IMR-90 (cell line): ENCODE data around the gene PRKAG2. TPM values are rescaled to one million over a fixed set of nuclear protein-coding genes. Genes with fewer than 3 reads are reported as not detected.

Source experiments
- ATAC-seq: fragments of 200-7000 bp; cut with Tn5 transposase; 2 replicates; pipeline ENCODE4 v1.9.1; 2020; ENCODE audit warnings: low read depth, mild to moderate bottlenecking, moderate library complexity
- BruUV-seq: library from RNA; stranded (reverse); fragments of 400-500 nt; replicated peaks from 2 replicates; lab custom pipeline; 2021; lab: Mats Ljungman, UMichigan
- CTCF ChIA-PET: fragments of 300-600 bp; formaldehyde crosslinking; extraction: SDS; loops from one replicate; lab custom pipeline; 2021; ENCODE audit warnings: antibody characterized with exemption; lab: Yijun Ruan, JAX
- POLR2A ChIA-PET: fragments of 300-600 bp; sonication (Branson Sonifier 250); formaldehyde crosslinking; loops from one replicate; lab custom pipeline; 2022; ENCODE audit warnings: antibody characterized with exemption; ENCODE audit not compliant: unreplicated experiment; lab: Charles Lee
- DNase-seq: peaks from one replicate; pipeline ENCODE4 v3.0.0; 2013
- H2AFZ ChIP-seq: replicated peaks from 2 replicates; pipeline ENCODE3; 2013; ENCODE audit warnings: low read length, mild to moderate bottlenecking; ENCODE audit not compliant: poor library complexity
- H2AK5ac ChIP-seq: 2 replicates; pipeline ENCODE4 v1.6.1; 2013; ENCODE audit warnings: low read depth, low read length, inconsistent platforms
- H2AK9ac ChIP-seq: replicated peaks from 2 replicates; pipeline ENCODE3; 2013; ENCODE audit warnings: mild to moderate bottlenecking, low read depth, low read length, moderate library complexity; ENCODE audit not compliant: poor library complexity
- H2BK120ac ChIP-seq: 2 replicates; pipeline ENCODE4 v1.6.1; 2013; ENCODE audit warnings: low read depth, low read length, inconsistent platforms
- H2BK15ac ChIP-seq: 3 replicates; pipeline ENCODE4 v1.6.1; 2013; ENCODE audit warnings: low read depth, low read length, inconsistent platforms
- H2BK20ac ChIP-seq: 2 replicates; pipeline ENCODE4 v1.6.1; 2013; ENCODE audit warnings: low read depth, mild to moderate bottlenecking, inconsistent platforms, low read length, moderate library complexity
- H2BK5ac ChIP-seq: 2 replicates; pipeline ENCODE4 v1.6.1; 2013; ENCODE audit warnings: mild to moderate bottlenecking, low read depth, low read length, inconsistent platforms; ENCODE audit not compliant: poor library complexity, severe bottlenecking
- H3K14ac ChIP-seq: replicated peaks from 2 replicates; pipeline ENCODE4 v1.6.1; 2013; ENCODE audit warnings: low read depth, low read length, inconsistent platforms
- H3K18ac ChIP-seq: 2 replicates; pipeline ENCODE4 v1.6.1; 2013; ENCODE audit warnings: low read depth, low read length, control low read depth
- H3K23ac ChIP-seq: 2 replicates; pipeline ENCODE4 v1.6.1; 2013; ENCODE audit warnings: low read depth, low read length, inconsistent platforms
- H3K27ac ChIP-seq: 2 replicates; pipeline ENCODE4 v1.5.1; 2013; ENCODE audit warnings: mild to moderate bottlenecking, control low read depth, low read length; ENCODE audit not compliant: insufficient read depth
- H3K27me3 ChIP-seq: 2 replicates; pipeline ENCODE4 v1.6.1; 2013; ENCODE audit warnings: low read length; ENCODE audit not compliant: control insufficient read depth, insufficient read depth
- H3K36me3 ChIP-seq: 2 replicates; pipeline ENCODE4 v1.6.1; 2013; ENCODE audit warnings: low read length, mixed read lengths; ENCODE audit not compliant: control insufficient read depth, insufficient read depth
- H3K4ac ChIP-seq: 2 replicates; pipeline ENCODE4 v1.6.1; 2013; ENCODE audit warnings: low read depth, low read length, inconsistent platforms
- H3K4me1 ChIP-seq: 2 replicates; pipeline ENCODE4 v1.6.1; 2013; ENCODE audit warnings: low read length, mixed read lengths; ENCODE audit not compliant: control insufficient read depth, insufficient read depth
- H3K4me2 ChIP-seq: 2 replicates; pipeline ENCODE4 v1.6.1; 2013; ENCODE audit warnings: low read depth, mild to moderate bottlenecking, control low read depth, low read length, moderate library complexity
- H3K4me3 ChIP-seq: 2 replicates; pipeline ENCODE4 v1.5.1; 2013; ENCODE audit warnings: low read depth, mild to moderate bottlenecking, control low read depth, low read length, moderate library complexity; ENCODE audit not compliant: insufficient read depth
- H3K56ac ChIP-seq: 2 replicates; pipeline ENCODE4 v1.6.1; 2013; ENCODE audit warnings: low read length, inconsistent platforms; ENCODE audit not compliant: insufficient read depth; ENCODE audit errors: extremely low read depth
- H3K79me1 ChIP-seq, 2 experiments: 2 replicates each; pipeline ENCODE4 v1.6.1; 2013; ENCODE audit warnings: low read length in 2 of 2, inconsistent platforms in 1 of 2, low read depth in 1 of 2
- H3K9ac ChIP-seq: 2 replicates; pipeline ENCODE4 v1.6.1; 2013; ENCODE audit warnings: low read depth, low read length, control low read depth
- H3K9me1 ChIP-seq: 2 replicates; pipeline ENCODE4 v1.6.1; 2013; ENCODE audit warnings: low read length, inconsistent platforms; ENCODE audit not compliant: insufficient read depth
- H3K9me3 ChIP-seq: 2 replicates; pipeline ENCODE4 v1.6.1; 2013; ENCODE audit warnings: low read length; ENCODE audit not compliant: control insufficient read depth, insufficient read depth
- H4K20me1 ChIP-seq: 2 replicates; pipeline ENCODE4 v1.6.1; 2013; ENCODE audit warnings: low read length, inconsistent platforms; ENCODE audit not compliant: insufficient read depth
- H4K5ac ChIP-seq: 2 replicates; pipeline ENCODE4 v1.6.1; 2013; ENCODE audit warnings: mild to moderate bottlenecking, low read depth, low read length, control low read depth
- H4K8ac ChIP-seq, 2 experiments: 2 replicates each; pipeline ENCODE4 v1.6.1; 2013; ENCODE audit warnings: low read depth in 2 of 2, low read length in 2 of 2, control low read depth in 1 of 2, inconsistent platforms in 1 of 2
- H4K91ac ChIP-seq: 2 replicates; pipeline ENCODE4 v1.6.1; 2013; ENCODE audit warnings: low read depth, low read length, inconsistent platforms; ENCODE audit not compliant: insufficient read depth
- FOS ChIP-seq: fragments of 150-350 bp; IDR thresholded peaks from 2 replicates; pipeline ENCODE4 v1.6.1; 2016; ENCODE audit warnings: low read depth, low read length
- WGBS, 2 experiments: methylation state at CpG; one replicate each; pipeline versions ENCODE4 v1.1.5 to v1.1.7; 2013; ENCODE audit warnings: missing lambda C conversion rate in 2 of 2; ENCODE audit not compliant: insufficient read length in 1 of 2; ENCODE audit errors: extremely low coverage in 2 of 2; 5-methylcytosine and 5-hydroxymethylcytosine counted together
- dilution Hi-C: fragments of 300-500 bp; cut with HindIII; formaldehyde crosslinking; loops from one replicate; pipeline ENCODE4 v1.14.3; 2018; ENCODE audit warnings: low sequenced_read_pairs; ENCODE audit not compliant: unreplicated experiment
- in situ Hi-C: fragments of 300-500 bp; cut with MboI; formaldehyde crosslinking; loops from 3 replicates; pipeline ENCODE4 v1.14.3; 2019; ENCODE audit warnings: low sequenced_read_pairs, inconsistent platforms, mixed read lengths
- intact Hi-C: fragments of 100-400 bp; cut with micrococcal nuclease; formaldehyde crosslinking; loops from 2 replicates; pipeline ENCODE4 v1.10.0; 2022
- polyA plus RNA-seq, 3 experiments: library from polyadenylated mRNA; depleted of rRNA; stranded (reverse); fragments of >200 nt; gene quantifications; 2 replicates each; pipeline ENCODE4 v1.2.3, GENCODE V29; 2012; ENCODE audit warnings: low replicate concordance in 1 of 3
- total RNA-seq: library from RNA; depleted of rRNA; stranded (reverse); fragments of >200 nt; gene quantifications from 2 replicates; pipeline ENCODE4 v1.2.3, GENCODE V29; 2012
- TF ChIP-seq, protein P1 (sequence below): fragments of 150-350 bp; IDR thresholded peaks from 2 replicates; pipeline ENCODE4 v1.6.1; 2016; ENCODE audit warnings: low read depth, mild to moderate bottlenecking, low read length, moderate library complexity, borderline replicate concordance

PRKAG2 gene
- total and polyA plus RNA-seq, 2 of the 4 experiments (the other 2 are of a cell fraction) = 15.4 to 21.6 TPM

DNA sequence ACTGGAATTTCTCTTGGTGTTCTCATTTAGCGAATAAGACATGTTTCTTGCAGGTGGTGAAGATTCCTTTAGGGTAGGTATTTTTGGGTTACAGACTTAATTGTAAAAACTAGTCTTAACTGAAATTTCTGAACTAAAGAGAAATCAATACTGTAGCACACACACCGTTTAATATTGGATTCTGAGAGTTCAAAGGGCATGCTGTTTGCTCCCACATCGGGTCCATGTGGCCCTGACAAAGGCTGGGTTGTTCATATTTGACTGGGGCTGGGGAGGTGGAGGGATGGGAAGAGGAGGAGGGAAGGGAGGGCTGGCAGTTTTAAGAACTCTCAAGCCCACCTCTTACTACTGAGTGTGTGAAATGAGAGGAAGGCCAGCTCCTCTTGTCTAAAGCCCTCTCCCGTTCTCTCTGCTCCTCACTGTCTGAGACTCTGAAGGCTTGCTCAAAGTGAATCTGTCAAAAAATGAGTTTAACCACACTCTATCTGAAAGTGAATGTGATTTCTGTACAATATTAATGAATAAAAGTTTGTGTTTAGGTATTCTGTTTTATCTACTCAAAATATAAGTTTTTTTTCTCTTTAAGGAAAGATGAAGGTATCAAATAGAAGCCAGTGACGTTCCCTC lies 317.2 kb downstream of the PRKAG2 start:
- no CpG with 5 or more reads among the region's 5 CpGs for WGBS, 2 experiments
- peak overlapping the region in 1 of 2 experiments; percentile 32; a peak in 1 of 4 replicates for H4K8ac ChIP-seq
- H2BK15ac ChIP-seq = peak overlapping the region; percentile 53; the same call in 2 of the 3 replicates
- ATAC-seq (no peak), DNase-seq (no peak)
- H3K4me3 ChIP-seq = no peak overlapping the region
- peaks cover 8% of the 10 kb centered on the region for H3K9me1 ChIP-seq
- no peak overlapping the region for H2AFZ ChIP-seq
- no peak overlapping the region for H3K56ac ChIP-seq
- in situ Hi-C loops (no loop called here), dilution Hi-C loops (no loop called here), intact Hi-C loops (loop anchor here (5.0 to 10.0 kb wide), 2 partner anchors 37 to 75 kb away; no protein-coding TSS in a partner anchor)
- H3K4me1 ChIP-seq = peaks cover 11% of the 10 kb centered on the region
- no peak overlapping the region for H2AK9ac ChIP-seq
- H2AK5ac ChIP-seq = peak overlapping the region; percentile 27; the same call in 1 of the 2 replicates
- peak overlapping the region; percentile 73 for H2BK5ac ChIP-seq
- H3K4ac ChIP-seq = peak overlapping the region; percentile 38; the same call in 1 of the 2 replicates
- H2BK20ac ChIP-seq = peak overlapping the region; percentile 85
- no peak overlapping the region for H3K23ac ChIP-seq
- H2BK120ac ChIP-seq = peak overlapping the region; percentile 77
- H3K27me3 ChIP-seq = no peaks in the 10 kb centered on the region
- H4K91ac ChIP-seq = peak overlapping the region; percentile 43
- no peak overlapping the region for H3K4me2 ChIP-seq
- CTCF ChIA-PET = no interaction called here
- H3K18ac ChIP-seq = peak overlapping the region; percentile 57
- no TSS peak for BruUV-seq
- peak overlapping the region; percentile 67 for H4K5ac ChIP-seq
- H3K14ac ChIP-seq = no peak overlapping the region
- POLR2A ChIA-PET = no interaction called here
- TF ChIP-seq FOS = no peak
- TF ChIP-seq, protein P1, sequence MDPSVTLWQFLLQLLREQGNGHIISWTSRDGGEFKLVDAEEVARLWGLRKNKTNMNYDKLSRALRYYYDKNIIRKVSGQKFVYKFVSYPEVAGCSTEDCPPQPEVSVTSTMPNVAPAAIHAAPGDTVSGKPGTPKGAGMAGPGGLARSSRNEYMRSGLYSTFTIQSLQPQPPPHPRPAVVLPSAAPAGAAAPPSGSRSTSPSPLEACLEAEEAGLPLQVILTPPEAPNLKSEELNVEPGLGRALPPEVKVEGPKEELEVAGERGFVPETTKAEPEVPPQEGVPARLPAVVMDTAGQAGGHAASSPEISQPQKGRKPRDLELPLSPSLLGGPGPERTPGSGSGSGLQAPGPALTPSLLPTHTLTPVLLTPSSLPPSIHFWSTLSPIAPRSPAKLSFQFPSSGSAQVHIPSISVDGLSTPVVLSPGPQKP = no peak
- no peaks in the 10 kb centered on the region for H3K9me3 ChIP-seq
- H3K27ac ChIP-seq = peak overlapping the region; percentile 64; the same call in 1 of the 2 replicates
- peaks cover 22% of the 10 kb centered on the region for H3K36me3 ChIP-seq
- no peaks in the 10 kb centered on the region for H4K20me1 ChIP-seq
- no peak overlapping the region for H3K9ac ChIP-seq
- H3K79me1 ChIP-seq = peaks cover 0 to 10% of the 10 kb centered on the region in 2 experiments; a peak in 1 of 4 replicates
